ENCODE results near the gene PRRX1. TPM values are rescaled to one million over a fixed set of nuclear protein-coding genes. Genes with fewer than 3 reads are reported as not detected.
A peak's percentile ranks its signal among the peaks of the same experiment; 100 is the strongest.

PRRX1 gene
- total RNA-seq, 1 experiment from 2014 or later, result 0.10 TPM

GRCh38 chr1:170691258-170691657 lies 27.3 kb downstream of the PRRX1 start:
- no peak for DNase-seq (ENCODE audit: low spot score)

- peak; percentile 40 for DNase-seq (ENCODE audit: low spot score)
Observed at GRCh38 chr1:170692866-170693575, 29.1 kb downstream of the PRRX1 start.

DNA sequence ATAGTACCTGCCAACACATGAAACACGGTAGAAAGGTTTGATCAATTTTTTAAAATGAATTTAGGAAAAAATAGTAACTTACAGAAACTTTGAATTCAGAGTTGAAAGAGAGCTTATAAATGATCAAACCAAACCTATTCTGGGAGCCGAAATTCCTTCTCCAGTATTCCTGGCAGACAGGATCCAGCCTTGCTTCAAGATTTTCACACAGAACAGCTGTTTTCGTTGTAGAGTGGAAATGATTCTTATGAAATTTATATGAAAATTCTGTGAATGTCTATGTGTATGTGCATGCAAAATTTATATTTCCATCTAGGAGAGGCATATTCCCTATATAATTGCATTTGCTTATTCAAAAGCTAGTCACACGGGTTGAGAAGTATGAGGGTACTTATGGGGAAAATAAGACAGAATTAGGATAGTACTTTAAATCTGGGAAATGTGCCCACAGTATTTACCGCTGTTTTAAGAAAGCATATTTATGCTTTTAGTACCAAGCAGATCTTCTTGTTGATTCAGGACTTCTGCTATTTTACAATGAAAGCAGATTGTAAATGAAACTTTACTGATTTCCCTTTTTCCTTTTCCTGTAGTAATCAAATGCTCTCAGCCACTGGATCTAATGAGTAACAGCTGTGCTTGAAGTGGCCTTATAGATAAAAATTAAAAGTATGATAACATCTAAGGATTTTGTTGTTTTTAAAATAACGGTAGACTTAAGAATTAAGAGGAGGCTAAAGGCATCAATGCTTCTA lies 30.4 kb downstream of the PRRX1 start:
- DNase-seq (ENCODE audit: low spot score), result no peak

DNA sequence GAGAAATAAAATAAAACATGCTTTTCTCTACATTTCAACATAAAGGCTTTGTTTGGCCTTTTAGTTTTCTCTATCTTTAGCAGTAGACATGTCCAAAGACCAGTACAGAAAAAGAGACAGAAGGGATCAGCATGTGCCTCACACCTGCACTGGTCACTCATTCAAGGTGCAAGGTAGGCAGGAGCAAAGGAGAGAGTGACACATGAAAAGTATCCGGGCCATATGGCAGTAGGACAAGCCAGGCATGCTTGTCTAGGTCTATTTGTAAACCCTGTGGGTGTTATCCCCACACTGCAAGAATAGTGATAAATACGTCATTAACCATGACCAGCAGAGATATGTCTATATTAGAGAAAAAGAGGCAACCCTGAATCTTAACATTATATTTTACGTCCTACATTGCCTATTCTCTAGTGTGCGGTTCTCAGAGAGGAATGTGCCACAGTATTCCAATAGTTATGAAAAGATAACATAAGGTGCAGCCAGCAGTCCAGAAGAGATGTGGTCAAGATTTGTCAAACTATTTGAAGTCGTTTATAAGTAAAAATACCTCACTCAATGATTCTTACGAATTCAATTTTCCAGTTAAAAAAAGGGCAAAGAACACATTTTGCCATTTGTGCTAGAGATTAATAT lies 32.1 kb downstream of the PRRX1 start:
- no peak for DNase-seq (ENCODE audit: low spot score)

GRCh38 chr1:170696591-170697290 lies 32.8 kb downstream of the PRRX1 start:
- no peak for DNase-seq (ENCODE audit: low spot score)

DNA sequence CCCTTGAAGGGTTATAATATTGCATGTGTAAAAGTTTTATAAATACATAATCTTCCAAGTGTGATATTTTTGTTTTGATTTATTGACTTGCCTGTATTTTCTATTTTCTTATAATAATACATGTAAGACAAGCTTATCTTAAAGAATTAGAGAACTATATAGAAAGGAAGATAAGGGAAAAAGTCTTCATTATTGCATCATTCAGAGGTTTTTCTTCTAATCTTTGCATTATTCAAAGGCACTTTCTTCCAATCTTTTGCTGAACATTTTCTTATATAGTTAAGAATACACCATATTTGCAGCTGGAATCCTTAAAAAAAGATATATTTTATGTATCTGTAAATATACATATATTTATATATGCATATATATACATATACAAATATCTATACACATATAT lies 33.4 kb downstream of the PRRX1 start:
- DNase-seq (ENCODE audit: low spot score), result no peak

DNA sequence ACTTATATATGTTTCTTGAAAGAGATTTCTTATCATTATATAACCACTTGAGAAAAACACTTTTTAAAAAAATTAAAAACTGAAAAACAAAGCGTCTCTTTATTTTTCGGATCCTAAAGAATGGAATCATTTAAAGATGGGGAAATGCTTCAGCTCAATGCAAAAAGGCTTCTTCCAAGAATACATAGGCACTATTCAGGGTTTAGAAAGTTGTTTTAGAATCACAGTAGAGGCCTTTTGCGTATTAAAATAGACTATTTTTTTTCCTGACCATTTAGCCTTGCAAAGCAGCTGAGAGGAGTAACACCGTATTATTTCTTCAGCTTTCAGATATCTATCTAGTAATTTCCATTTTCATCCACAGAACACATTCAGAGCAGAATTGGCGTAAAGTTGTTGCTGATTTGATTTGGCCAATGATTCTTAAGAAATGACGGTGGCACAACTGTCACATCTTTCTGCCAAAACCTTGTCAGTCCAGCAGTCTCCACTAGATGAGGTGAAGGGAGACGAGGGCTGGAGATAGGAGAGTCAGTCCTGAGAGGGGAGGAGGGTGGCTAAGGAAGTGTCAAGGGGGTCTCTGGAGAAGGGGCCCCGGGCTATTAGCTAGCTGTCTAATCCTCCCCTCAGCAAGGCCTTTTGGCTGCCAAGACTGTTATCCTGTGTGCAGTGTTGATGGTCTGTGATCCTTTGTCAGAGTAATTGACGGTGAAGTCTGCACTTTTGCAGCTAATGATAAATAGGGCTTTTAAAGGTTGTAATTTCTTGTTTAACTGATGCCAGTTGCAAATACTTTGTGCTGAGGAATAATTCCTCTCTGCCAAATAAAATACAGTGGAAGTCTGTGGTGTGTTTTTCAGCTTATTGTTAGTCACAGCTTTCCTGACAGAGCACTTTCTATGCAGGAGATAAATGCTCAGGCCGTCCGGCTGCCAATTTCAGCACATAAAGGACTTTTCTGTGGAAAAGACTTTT lies 34.7 kb downstream of the PRRX1 start:
- DNase-seq (ENCODE audit: low spot score), result no peak

GRCh38 chr1:170699696-170700095 lies 35.8 kb downstream of the PRRX1 start:
- DNase-seq (ENCODE audit: low spot score), result no peak

GRCh38 chr1:170700842-170701615 lies 37.1 kb downstream of the PRRX1 start:
- no peak for DNase-seq (ENCODE audit: low spot score)

DNA sequence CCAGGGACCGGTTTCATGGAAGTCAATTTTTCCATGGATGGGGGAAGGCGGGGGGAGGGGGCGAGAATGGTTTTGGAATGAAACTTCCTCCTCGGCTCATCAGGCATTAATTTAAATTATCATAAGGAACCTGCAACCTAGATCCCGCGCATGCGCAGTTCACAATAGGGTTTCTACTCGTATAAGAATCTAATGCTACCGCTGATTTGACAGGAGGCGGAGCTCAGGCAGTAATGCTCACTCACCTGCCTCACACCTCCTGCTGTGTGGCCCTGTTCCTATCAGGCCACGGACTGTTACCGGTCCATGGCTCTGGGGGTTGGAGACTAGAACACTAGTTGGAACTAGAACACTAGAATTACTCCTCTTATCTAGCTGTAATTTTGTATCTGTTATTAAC lies 38.0 kb downstream of the PRRX1 start:
- no peak for DNase-seq (ENCODE audit: low spot score)

GRCh38 chr1:170703591-170703990 lies 39.7 kb downstream of the PRRX1 start:
- no peak for DNase-seq (ENCODE audit: low spot score)

DNA sequence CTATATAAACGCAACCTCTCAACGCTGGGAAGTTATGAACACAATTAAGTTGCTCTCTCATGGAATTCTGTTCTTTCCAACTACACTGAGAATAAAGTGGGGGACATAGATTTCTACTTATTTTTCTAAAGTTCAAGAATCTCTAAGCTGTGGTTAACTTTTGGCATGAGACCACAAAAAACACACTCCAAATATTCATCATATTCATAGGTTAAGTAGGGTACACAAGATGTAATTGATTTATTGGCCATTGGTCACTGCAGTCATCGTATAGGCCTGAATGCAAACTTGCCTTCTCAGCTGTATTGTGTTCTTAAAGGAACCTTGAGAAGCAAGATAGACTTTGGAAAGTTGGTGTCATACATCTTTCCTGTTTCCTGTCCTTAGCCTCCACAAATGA lies 40.3 kb downstream of the PRRX1 start:
- no peak for DNase-seq (ENCODE audit: low spot score)

- DNase-seq (ENCODE audit: low spot score), result no peak
Observed at GRCh38 chr1:170705981-170706380, 42.0 kb downstream of the PRRX1 start.

DNA sequence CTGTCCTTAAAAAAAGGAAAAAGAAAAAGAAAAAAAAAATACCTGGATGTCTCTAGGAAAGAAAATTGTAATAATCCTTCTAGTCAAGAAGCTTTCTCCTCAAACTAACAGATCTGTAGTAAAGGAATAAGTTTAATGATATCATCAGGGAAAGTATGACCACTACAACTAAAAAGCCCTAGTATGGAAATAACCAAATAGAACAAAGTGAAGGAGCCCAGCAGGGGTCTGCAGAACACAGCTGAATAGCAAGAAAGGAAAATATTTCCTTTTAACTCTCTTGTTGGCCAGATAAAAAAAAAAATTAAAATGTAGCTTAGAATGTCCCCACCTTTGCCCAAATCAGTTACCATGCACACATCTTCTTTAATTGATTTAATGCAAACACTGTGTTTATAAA lies 43.2 kb downstream of the PRRX1 start:
- no peak for DNase-seq (ENCODE audit: low spot score)

DNA sequence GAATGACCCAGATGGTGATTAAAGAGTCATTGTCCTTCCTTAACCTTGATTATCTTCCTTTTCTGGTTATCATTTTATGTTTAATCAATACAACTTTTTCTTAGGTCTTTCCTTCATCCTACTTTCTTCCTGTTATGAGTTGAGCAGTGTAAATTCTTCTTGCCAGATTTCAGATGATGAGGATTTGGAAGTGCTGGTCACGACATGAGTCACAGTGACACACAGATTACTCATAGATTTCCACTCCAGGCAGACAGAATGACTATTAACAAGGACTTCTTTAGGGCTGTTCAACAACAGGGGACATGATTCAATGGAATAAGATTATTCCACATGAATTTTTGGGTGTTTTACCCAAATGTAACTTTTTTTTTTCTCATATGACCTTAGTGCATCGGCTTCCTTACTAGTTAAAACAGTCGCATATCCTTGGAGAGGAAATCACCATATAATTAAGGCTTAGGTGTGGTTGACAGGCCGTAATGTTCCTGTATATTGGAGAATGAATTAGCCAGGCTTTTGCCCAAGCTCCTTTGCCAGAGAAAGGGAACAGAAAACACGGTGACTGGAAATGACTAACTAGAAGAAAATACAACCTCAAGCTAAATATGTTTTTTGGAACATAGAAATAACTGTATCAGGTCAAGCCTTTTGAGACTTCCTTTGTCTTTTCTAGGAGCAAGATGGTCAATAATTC lies 44.2 kb downstream of the PRRX1 start:
- peak; percentile 78 for DNase-seq (ENCODE audit: low spot score)

GRCh38 chr1:170711682-170712081 lies 47.8 kb downstream of the PRRX1 start:
- DNase-seq (ENCODE audit: low spot score), result no peak

GRCh38 chr1:170714163-170714562 lies 50.2 kb downstream of the PRRX1 start:
- peak; percentile 27 for DNase-seq (ENCODE audit: low spot score)

DNA sequence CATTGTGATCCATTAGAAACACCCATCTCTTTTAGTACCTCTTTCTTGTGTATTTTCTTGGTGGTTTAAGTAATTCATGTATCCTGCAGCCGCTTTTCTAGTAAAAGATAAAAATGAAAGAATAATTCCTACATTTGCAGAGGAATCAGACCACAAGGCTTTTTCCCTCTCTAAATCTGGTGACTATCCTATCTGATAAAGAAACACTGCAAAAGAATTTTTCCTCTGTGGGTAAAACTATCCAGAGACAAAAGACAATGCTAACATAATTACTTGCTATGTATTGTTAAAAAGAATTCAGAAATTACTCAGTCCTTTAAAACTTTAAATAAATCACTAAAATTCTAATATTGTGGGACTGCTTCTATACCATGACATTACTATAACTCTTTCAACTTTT lies 51.0 kb downstream of the PRRX1 start:
- DNase-seq (ENCODE audit: low spot score), result no peak

DNA sequence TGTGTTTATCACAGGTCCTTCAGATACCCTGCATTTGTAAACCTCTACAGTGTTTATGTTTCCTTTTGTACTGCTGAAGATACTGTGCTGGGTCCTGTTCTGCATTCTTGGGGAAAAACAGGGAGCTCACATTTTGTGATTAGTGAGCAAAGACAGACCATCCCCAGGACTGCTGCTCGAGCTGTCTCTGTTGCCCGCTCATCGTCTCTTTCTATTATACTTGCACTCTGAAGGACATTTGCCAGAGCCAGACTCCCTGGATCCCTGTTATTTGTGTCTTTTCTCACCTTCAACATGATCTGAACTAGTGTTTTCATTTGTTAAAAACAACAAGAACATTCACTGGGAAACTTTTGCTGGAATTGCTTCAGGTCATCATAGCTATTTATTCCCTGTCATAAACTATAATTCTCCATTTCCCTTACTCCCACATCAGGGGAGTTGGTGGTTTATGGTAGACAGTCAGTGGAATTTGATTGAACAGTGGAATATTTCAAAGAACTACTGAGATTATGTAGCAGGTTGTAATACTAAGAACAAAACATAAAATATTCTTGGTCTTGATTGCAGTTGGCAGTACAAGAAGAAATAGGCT lies 53.0 kb downstream of the PRRX1 start:
- no peak for DNase-seq (ENCODE audit: low spot score)

All from H4 (cell line).